GM12891 (cell line): Measurements from ENCODE around the gene FUT9.

Experiments used
- POLR2AphosphoS5 ChIP-seq: IDR thresholded peaks from 2 replicates; pipeline ENCODE4 v1.6.1; 2011; ENCODE audit warnings: low read depth, low read length, control low read depth
- TAF1 ChIP-seq: IDR thresholded peaks from 2 replicates; pipeline ENCODE4 v1.6.1; 2011; ENCODE audit warnings: low read depth, low read length, control low read depth

DNA sequence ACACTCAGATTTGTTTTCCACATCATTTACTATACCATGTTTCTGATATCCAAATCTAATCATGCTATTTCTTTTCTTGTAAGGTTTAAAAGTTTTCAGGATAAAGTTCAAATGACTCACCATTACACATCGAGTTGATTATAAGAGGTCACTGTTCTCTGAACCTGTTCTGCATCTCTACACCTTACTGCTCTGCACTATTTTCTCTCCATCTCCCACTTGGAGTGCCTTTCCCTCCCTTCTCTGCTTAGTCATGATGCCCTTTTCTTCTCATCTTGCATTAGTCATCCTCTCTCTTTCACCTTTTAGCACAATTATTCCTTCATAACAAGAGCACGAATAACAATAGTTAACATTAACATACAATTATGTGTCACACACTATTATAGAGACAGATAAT, 37.5 kb upstream of the FUT9 start:
- no peak for TF ChIP-seq POLR2AphosphoS5
- TF ChIP-seq TAF1, result no peak
